Gastroesophageal sphincter (tissue), 4 donors: ENCODE measurements around the gene TRIM8. TPM values are rescaled to one million over a fixed set of nuclear protein-coding genes. Genes with fewer than 3 reads are reported as not detected.

Experiments used
- ATAC-seq: fragments of 150-250 bp; one replicate; pipeline ENCODE4 v1.9.1; 2016; ENCODE audit warnings: mild to moderate bottlenecking, moderate library complexity
- H3K27ac ChIP-seq, 4 donors: fragments of 200-600 bp; sonication (generic) in 3 of 4; 1 replicate in 3 of 4; 2 replicates in 1 of 4; pipeline ENCODE4 v1.5.1; 2016 to 2019
- H3K27me3 ChIP-seq: fragments of 200-600 bp; sonication (generic); one replicate; pipeline ENCODE4 v1.5.1; 2019
- H3K36me3 ChIP-seq, 2 donors: fragments of 200-600 bp; sonication (generic); one replicate each; pipeline ENCODE4 v1.5.1; 2019; ENCODE audit warnings: control low read depth in 1 of 2
- H3K4me1 ChIP-seq, 3 donors: fragments of 200-600 bp; sonication (generic); 1 replicate in 2 of 3; 2 replicates in 1 of 3; pipeline ENCODE4 v1.5.1; 2016 to 2019; ENCODE audit warnings: control low read depth in 2 of 3
- H3K4me3 ChIP-seq, 2 donors: fragments of 200-600 bp; sonication (generic); one replicate each; pipeline ENCODE4 v1.5.1; 2019; ENCODE audit warnings: mild to moderate bottlenecking in 1 of 2, moderate library complexity in 1 of 2
- H3K9me3 ChIP-seq, 3 donors: fragments of 200-600 bp; sonication (generic); one replicate each; pipeline ENCODE4 v1.5.1; 2017 to 2019; ENCODE audit warnings: control low read depth in 2 of 3
- EP300 ChIP-seq: sonication (generic); formaldehyde crosslinking; IDR thresholded peaks from one replicate; pipeline ENCODE4 v1.6.1; 2017; ENCODE audit warnings: antibody characterized with exemption, mild to moderate bottlenecking
- POLR2A ChIP-seq, 2 donors: fragments of 450-650 bp; IDR thresholded peaks; one replicate each; pipeline ENCODE4 v1.6.1; 2017; ENCODE audit warnings: antibody characterized with exemption in 2 of 2, mild to moderate bottlenecking in 2 of 2, moderate library complexity in 1 of 2
- POLR2AphosphoS5 ChIP-seq: sonication (generic); formaldehyde crosslinking; IDR thresholded peaks from one replicate; pipeline ENCODE4 v1.6.1; 2017; ENCODE audit warnings: antibody characterized with exemption
- WGBS, 2 donors: methylation state at CpG; one replicate each; pipeline ENCODE4 v1.1.5; 2018; ENCODE audit warnings: low coverage in 1 of 2; 5-methylcytosine and 5-hydroxymethylcytosine counted together
- total RNA-seq, 4 donors: library from RNA; depleted of rRNA; stranded (reverse); fragments of >200 nt; gene quantifications; one replicate each; pipeline ENCODE4 v1.1.0, GENCODE V29; 2016
- TF ChIP-seq, protein P1 (sequence below), 4 experiments: fragments of 200-600 bp in 2 of 4; fragments of 450-650 bp in 2 of 4; sonication (generic) in 1 of 4; IDR thresholded peaks; one replicate each; pipeline ENCODE4 v1.5.1; 2017 to 2019; ENCODE audit warnings: antibody characterized with exemption in 4 of 4, mild to moderate bottlenecking in 2 of 4, moderate library complexity in 2 of 4

The TRIM8 gene
- total RNA-seq, 4 donors from 2014 or later = 96.7 to 171 (median 131) TPM

DNA sequence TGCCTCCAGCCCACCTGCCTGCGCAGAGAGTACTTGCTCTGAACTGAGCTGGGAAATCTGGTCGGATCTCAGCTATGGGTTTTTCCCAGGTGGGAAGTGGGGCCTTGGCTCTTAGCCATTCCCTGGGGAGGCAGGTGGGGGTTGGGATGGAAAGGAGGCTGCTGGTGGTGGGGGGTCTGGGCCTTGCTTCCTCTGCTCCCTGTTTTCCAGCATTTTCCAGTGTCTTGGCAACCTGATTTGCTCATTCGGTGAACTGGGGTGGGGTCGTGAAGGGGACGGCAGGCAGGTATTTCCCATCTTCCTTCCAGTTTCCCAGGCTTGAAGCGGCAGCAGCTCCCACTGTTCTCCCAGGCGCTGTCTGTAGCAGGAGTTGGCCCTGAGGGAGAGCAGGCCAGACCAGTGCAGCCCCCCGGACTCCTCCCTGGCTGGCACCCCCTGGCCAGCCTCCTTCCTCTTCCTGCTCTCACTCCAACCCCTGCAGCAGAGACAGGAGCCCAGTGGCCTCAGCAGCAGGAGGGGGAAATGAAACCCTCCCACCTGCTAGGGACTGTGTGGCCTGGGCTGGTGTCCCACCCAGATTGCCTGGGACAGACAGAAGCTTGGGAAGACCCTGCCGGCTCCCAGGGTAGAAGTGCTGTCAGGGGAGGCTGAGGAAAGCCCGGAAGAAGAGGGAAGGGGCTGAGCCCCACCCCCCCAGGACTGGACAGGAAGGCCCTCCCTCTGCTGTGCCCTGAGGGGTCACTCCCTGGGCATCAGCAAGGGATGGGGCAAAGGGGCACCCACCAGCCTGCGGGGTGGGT lies 6.6 kb downstream of the TRIM8 start:
- Histone ChIP-seq H3K27ac (peak overlapping the region in 3 of 4 donors; percentile 49 to 97 (median 97)), H3K27me3 (no peaks in the 10 kb centered on the region), H3K4me3 (no peak overlapping the region), H3K36me3 (peaks cover 0 to 62% of the 10 kb centered on the region in 2 donors), H3K9me3 (no peaks in the 10 kb centered on the region), H3K4me1 (peaks cover 0 to 91% (median 55%) of the 10 kb centered on the region in 3 donors)
- ATAC-seq = no peak
- TF ChIP-seq EP300 (no peak), POLR2AphosphoS5 (no peak), POLR2A (IDR thresholded peaks at IDR 0.05) (no peak)
- TF ChIP-seq, protein P1, sequence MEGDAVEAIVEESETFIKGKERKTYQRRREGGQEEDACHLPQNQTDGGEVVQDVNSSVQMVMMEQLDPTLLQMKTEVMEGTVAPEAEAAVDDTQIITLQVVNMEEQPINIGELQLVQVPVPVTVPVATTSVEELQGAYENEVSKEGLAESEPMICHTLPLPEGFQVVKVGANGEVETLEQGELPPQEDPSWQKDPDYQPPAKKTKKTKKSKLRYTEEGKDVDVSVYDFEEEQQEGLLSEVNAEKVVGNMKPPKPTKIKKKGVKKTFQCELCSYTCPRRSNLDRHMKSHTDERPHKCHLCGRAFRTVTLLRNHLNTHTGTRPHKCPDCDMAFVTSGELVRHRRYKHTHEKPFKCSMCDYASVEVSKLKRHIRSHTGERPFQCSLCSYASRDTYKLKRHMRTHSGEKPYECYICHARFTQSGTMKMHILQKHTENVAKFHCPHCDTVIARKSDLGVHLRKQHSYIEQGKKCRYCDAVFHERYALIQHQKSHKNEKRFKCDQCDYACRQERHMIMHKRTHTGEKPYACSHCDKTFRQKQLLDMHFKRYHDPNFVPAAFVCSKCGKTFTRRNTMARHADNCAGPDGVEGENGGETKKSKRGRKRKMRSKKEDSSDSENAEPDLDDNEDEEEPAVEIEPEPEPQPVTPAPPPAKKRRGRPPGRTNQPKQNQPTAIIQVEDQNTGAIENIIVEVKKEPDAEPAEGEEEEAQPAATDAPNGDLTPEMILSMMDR (IDR thresholded peaks at IDR 0.05) = no peak
- WGBS, 2 donors = 50% methylated on average over 2 of the region's 11 CpGs; no CpG with 5 or more reads in 1 of the 2 donors

DNA sequence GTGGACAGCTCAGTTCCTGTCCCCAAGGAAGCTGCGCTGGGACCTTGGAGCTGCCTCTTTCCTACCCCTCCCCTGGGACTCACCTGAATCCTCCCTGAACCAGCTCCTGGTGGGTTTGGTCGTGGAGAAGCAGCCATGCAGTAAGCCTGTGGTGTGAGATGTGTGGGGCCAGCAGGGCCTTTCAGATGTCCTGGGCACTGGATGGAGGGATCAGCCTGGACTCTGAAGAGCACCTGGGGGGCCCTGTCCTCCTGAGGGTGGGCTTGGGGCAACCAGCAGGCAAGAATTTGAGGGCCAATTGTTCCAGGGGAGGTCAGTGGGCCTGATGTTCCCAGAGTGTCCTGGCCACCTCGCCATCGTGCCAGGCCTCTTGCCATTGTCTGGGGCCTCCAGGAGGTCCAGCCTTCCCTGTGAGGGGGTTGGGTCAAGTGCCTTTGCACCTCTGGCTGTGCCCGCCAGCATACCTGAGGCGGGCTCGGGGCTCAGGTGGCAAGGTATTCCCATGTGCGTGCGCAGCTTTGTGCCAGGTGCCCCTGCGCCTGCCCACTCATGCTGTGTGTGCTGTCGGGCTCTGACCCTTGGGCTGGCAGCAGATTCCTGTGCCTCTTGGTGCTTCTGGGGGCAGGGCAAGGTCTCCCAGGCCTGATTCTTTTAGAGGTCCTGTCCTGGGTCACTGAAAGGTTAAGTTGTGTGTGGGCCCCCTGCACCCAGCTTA lies 7.3 kb downstream of the TRIM8 start:
- Histone ChIP-seq H3K9me3 (no peaks in the 10 kb centered on the region), H3K27me3 (no peaks in the 10 kb centered on the region), H3K4me3 (no peak overlapping the region), H3K27ac (peak overlapping the region in 3 of 4 donors; percentile 49 to 97 (median 97)), H3K36me3 (peaks cover 0 to 69% of the 10 kb centered on the region in 2 donors), H3K4me1 (peaks cover 0 to 87% (median 55%) of the 10 kb centered on the region in 3 donors)
- TF ChIP-seq POLR2A (IDR thresholded peaks at IDR 0.05) (no peak), POLR2AphosphoS5 (no peak), EP300 (no peak)
- TF ChIP-seq, protein P1 (IDR thresholded peaks at IDR 0.05) = no peak
- whole genome bisulfite sequencing, 2 donors = no CpG with 5 or more reads among the region's 11 CpGs
- ATAC-seq = no peak

DNA sequence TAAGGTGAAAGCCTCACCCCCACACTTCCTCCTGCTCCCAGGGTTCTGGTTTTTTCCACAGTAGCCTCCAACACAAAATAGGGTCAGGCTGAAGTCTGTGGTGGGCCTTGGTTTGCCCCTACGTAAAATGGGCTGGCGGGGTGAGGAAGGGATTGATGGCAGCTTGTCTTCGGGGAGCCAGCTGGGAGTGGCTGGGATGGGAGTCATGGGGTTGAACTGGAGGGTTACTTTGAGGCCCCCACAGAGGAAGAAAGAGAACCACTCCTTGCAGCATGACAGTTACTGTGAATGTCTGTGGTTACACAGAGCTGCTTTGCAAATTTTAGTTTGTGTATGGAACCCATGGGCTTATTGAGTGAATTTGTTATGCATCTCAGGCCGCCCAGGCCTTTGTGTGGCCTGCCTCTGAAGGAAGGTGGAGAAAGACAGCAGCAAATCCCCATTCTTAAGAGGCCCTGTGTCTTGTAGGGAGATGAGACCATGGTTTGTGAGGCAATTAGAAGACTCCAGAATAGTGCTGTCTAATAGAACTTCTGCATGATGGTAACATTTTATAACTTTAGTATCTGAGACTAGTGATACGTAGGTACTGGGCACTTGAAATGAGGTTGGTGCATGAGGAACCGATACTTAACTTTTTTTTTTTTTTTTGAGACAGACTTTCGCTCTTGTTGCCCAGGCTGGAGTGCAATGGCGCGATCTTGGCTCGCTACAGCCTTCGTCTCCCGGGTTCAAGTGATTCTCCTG lies 8.1 kb downstream of the TRIM8 start:
- WGBS, 2 donors = 83 to 93% methylated on average over 8 to 9 of the region's 12 CpGs
- no peak overlapping the region for H3K4me3 ChIP-seq
- H3K27me3 ChIP-seq = no peaks in the 10 kb centered on the region
- TF ChIP-seq, protein P1 (IDR thresholded peaks at IDR 0.05) = no peak
- TF ChIP-seq POLR2A (IDR thresholded peaks at IDR 0.05) (no peak), EP300 (no peak), POLR2AphosphoS5 (no peak)
- peak overlapping the region in 2 of 4 donors; percentile 49 to 97 for H3K27ac ChIP-seq
- H3K9me3 ChIP-seq = no peaks in the 10 kb centered on the region
- peaks cover 0 to 87% (median 51%) of the 10 kb centered on the region in 3 donors for H3K4me1 ChIP-seq
- ATAC-seq = no peak
- H3K36me3 ChIP-seq = peaks cover 0 to 77% of the 10 kb centered on the region in 2 donors

DNA sequence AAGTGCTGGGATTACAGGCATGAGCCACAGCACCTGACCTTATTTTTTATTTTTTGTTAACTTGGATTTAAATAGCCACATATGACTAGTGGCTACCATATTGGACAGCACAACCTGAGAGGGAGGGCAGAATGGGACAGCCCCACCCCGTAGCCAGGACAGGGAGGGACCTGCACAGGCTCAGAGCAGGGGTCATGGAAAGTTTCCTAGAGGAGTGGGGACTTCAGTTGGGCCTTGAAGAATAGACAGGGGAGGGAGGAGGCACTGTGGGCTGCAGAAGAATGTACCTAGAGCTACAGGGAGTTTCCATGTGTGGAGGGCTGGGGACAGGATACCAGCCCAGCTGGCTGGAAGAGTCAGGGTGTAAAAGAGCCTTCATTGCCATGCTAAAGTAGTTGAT lies 8.8 kb downstream of the TRIM8 start:
- peaks cover 0 to 87% (median 48%) of the 10 kb centered on the region in 3 donors for H3K4me1 ChIP-seq
- peaks cover 0 to 84% of the 10 kb centered on the region in 2 donors for H3K36me3 ChIP-seq
- H3K27ac ChIP-seq = peak overlapping the region in 1 of 4 donors; percentile 24
- ATAC-seq = no peak
- H3K4me3 ChIP-seq = no peak overlapping the region
- TF ChIP-seq EP300 (no peak), POLR2A (IDR thresholded peaks at IDR 0.05) (no peak), POLR2AphosphoS5 (no peak)
- TF ChIP-seq, protein P1 (IDR thresholded peaks at IDR 0.05) = no peak
- H3K9me3 ChIP-seq = no peaks in the 10 kb centered on the region
- no peaks in the 10 kb centered on the region for H3K27me3 ChIP-seq
- WGBS, 2 donors = no CpG with 5 or more reads among the region's 1 CpG
